ENCODE data around the gene COX4I2.
A peak's percentile ranks its signal among the peaks of the same experiment; 100 is the strongest.

COX4I2 gene

GRCh38 chr20:31678389-31679356, 41.0 kb downstream of the COX4I2 start:
- no peak for DNase-seq

GRCh38 chr20:31679357-31680285, 41.9 kb downstream of the COX4I2 start:
- no peak for DNase-seq

- DNase-seq = no peak
These were observed 42.8 kb downstream of the COX4I2 start for GRCh38 chr20:31680286-31681127.

- no peak for DNase-seq
These were observed 43.5 kb downstream of the COX4I2 start for GRCh38 chr20:31681128-31681727.

- DNase-seq = no peak
These were observed 44.1 kb downstream of the COX4I2 start for GRCh38 chr20:31681769-31682168.

- DNase-seq = no peak
These were observed 44.6 kb downstream of the COX4I2 start for GRCh38 chr20:31682352-31682751.

- DNase-seq = no peak
These were observed 45.2 kb downstream of the COX4I2 start for GRCh38 chr20:31682927-31683326.

- DNase-seq = peak; percentile 30
These were observed 46.7 kb downstream of the COX4I2 start for GRCh38 chr20:31684153-31685015.

- DNase-seq = no peak
These were observed 48.3 kb downstream of the COX4I2 start for GRCh38 chr20:31685853-31686643.

- DNase-seq = no peak
These were observed 50.1 kb downstream of the COX4I2 start for GRCh38 chr20:31687777-31688176.

- DNase-seq = no peak
These were observed 51.4 kb downstream of the COX4I2 start for GRCh38 chr20:31689141-31689540.

- DNase-seq = no peak
These were observed 52.5 kb downstream of the COX4I2 start for GRCh38 chr20:31690124-31690666.

GRCh38 chr20:31691646-31692275, 54.0 kb downstream of the COX4I2 start:
- DNase-seq = no peak

- no peak for DNase-seq
These were observed 55.7 kb downstream of the COX4I2 start for GRCh38 chr20:31693402-31693801.

GRCh38 chr20:31693987-31694661, 56.4 kb downstream of the COX4I2 start:
- no peak for DNase-seq

All from DMS53 (cell line).